Measurements from ENCODE around the gene DAO.

The DAO gene

GRCh38 chr12:108879615-108880254, at the start of gene DAO:
DAO (plus strand) TSS chr12:108880092; CDS start chr12:108885007, 4,915 bp downstream.
- peaks cover 5% of the 10 kb centered on the region for H3K9me3 ChIP-seq (ENCODE audit: low read length)
- H3K9ac ChIP-seq (ENCODE audit: low read length): no peak within 1 kb of the TSS
- H3K4me1 ChIP-seq (ENCODE audit: insufficient read depth, low read length): no peaks in the 10 kb centered on the region
- no peaks in the 10 kb centered on the region for H3K27me3 ChIP-seq (ENCODE audit: control insufficient read depth in 1 of 2, insufficient read depth in 2 of 2, low read length in 2 of 2)
- no peak within 1 kb of the TSS for H3K27ac ChIP-seq (ENCODE audit: low read depth, low read length)
- H3K4me3 ChIP-seq (ENCODE audit: low read depth in 1 of 2, low read length in 2 of 2): no peak within 1 kb of the TSS
- no peaks in the 10 kb centered on the region for H3K36me3 ChIP-seq (ENCODE audit: insufficient read depth, low read length)

GRCh38 chr12:108831309-108831991, 48.4 kb upstream of the DAO start:
- H3K27me3 ChIP-seq (ENCODE audit: control insufficient read depth in 1 of 2, insufficient read depth in 2 of 2, low read length in 2 of 2): no peaks in the 10 kb centered on the region
- peaks cover 39% of the 10 kb centered on the region for H3K4me1 ChIP-seq (ENCODE audit: insufficient read depth, low read length)
- peaks cover 25% of the 10 kb centered on the region for H3K36me3 ChIP-seq (ENCODE audit: insufficient read depth, low read length)
- H3K9me3 ChIP-seq (ENCODE audit: low read length): no peaks in the 10 kb centered on the region
- no peak overlapping the region for H3K27ac ChIP-seq (ENCODE audit: low read depth, low read length)
- H3K9ac ChIP-seq (ENCODE audit: low read length): no peak overlapping the region
- H3K4me3 ChIP-seq (ENCODE audit: low read depth in 1 of 2, low read length in 2 of 2): no peak overlapping the region

DNA sequence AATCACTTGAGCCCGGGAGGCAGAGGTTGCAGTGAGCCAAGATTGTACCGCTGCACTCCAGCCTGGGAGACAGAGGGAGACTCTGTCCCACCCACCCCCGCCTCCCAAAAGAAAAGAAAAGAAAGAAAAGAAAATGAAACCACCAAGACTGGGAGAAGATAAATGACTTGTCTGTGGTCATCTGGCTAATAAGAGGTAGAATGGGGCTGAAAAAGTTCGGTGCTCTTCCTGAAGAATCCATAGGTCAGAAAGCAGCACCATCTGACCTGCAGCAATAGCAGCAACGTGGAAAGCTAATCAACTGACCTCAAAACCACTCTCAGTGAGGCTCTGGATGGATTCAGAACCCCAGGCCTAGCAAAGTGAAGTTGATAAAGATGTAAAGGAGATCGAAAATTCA, 47.7 kb upstream of the DAO start:
- Histone ChIP-seq H3K4me1 (ENCODE audit: insufficient read depth, low read length) (peaks cover 32% of the 10 kb centered on the region), H3K4me3 (ENCODE audit: low read depth in 1 of 2, low read length in 2 of 2) (no peak overlapping the region), H3K27ac (ENCODE audit: low read depth, low read length) (peak overlapping the region; percentile 53), H3K27me3 (ENCODE audit: control insufficient read depth in 1 of 2, insufficient read depth in 2 of 2, low read length in 2 of 2) (no peaks in the 10 kb centered on the region), H3K36me3 (ENCODE audit: insufficient read depth, low read length) (peaks cover 25% of the 10 kb centered on the region), H3K9ac (ENCODE audit: low read length) (no peak overlapping the region), H3K9me3 (ENCODE audit: low read length) (no peaks in the 10 kb centered on the region)

- no peak overlapping the region for H3K4me3 ChIP-seq (ENCODE audit: low read depth in 1 of 2, low read length in 2 of 2)
- H3K27ac ChIP-seq (ENCODE audit: low read depth, low read length): peak overlapping the region; percentile 53
- H3K36me3 ChIP-seq (ENCODE audit: insufficient read depth, low read length): peaks cover 25% of the 10 kb centered on the region
- no peaks in the 10 kb centered on the region for H3K27me3 ChIP-seq (ENCODE audit: control insufficient read depth in 1 of 2, insufficient read depth in 2 of 2, low read length in 2 of 2)
- H3K9ac ChIP-seq (ENCODE audit: low read length): no peak overlapping the region
- H3K4me1 ChIP-seq (ENCODE audit: insufficient read depth, low read length): peaks cover 32% of the 10 kb centered on the region
- no peaks in the 10 kb centered on the region for H3K9me3 ChIP-seq (ENCODE audit: low read length)
These were observed 47.0 kb upstream of the DAO start for GRCh38 chr12:108832730-108833354.

GRCh38 chr12:108833355-108833733, 46.5 kb upstream of the DAO start:
- peaks cover 25% of the 10 kb centered on the region for H3K36me3 ChIP-seq (ENCODE audit: insufficient read depth, low read length)
- peaks cover 36% of the 10 kb centered on the region for H3K4me1 ChIP-seq (ENCODE audit: insufficient read depth, low read length)
- peak overlapping the region; percentile 53 for H3K27ac ChIP-seq (ENCODE audit: low read depth, low read length)
- H3K9me3 ChIP-seq (ENCODE audit: low read length): no peaks in the 10 kb centered on the region
- H3K4me3 ChIP-seq (ENCODE audit: low read depth in 1 of 2, low read length in 2 of 2): no peak overlapping the region
- H3K9ac ChIP-seq (ENCODE audit: low read length): no peak overlapping the region
- H3K27me3 ChIP-seq (ENCODE audit: control insufficient read depth in 1 of 2, insufficient read depth in 2 of 2, low read length in 2 of 2): no peaks in the 10 kb centered on the region

- peaks cover 42% of the 10 kb centered on the region for H3K4me1 ChIP-seq (ENCODE audit: insufficient read depth, low read length)
- no peaks in the 10 kb centered on the region for H3K27me3 ChIP-seq (ENCODE audit: control insufficient read depth in 1 of 2, insufficient read depth in 2 of 2, low read length in 2 of 2)
- H3K9me3 ChIP-seq (ENCODE audit: low read length): no peaks in the 10 kb centered on the region
- peak overlapping the region; percentile 53 for H3K27ac ChIP-seq (ENCODE audit: low read depth, low read length)
- H3K36me3 ChIP-seq (ENCODE audit: insufficient read depth, low read length): peaks cover 25% of the 10 kb centered on the region
- H3K4me3 ChIP-seq (ENCODE audit: low read depth in 1 of 2, low read length in 2 of 2): no peak overlapping the region
- H3K9ac ChIP-seq (ENCODE audit: low read length): no peak overlapping the region
These were observed 46.0 kb upstream of the DAO start for GRCh38 chr12:108833757-108834472.

GRCh38 chr12:108835860-108836634, 43.8 kb upstream of the DAO start:
- Histone ChIP-seq H3K27me3 (ENCODE audit: control insufficient read depth in 1 of 2, insufficient read depth in 2 of 2, low read length in 2 of 2) (no peaks in the 10 kb centered on the region), H3K36me3 (ENCODE audit: insufficient read depth, low read length) (peaks cover 18% of the 10 kb centered on the region), H3K9me3 (ENCODE audit: low read length) (no peaks in the 10 kb centered on the region), H3K4me1 (ENCODE audit: insufficient read depth, low read length) (peaks cover 63% of the 10 kb centered on the region), H3K4me3 (ENCODE audit: low read depth in 1 of 2, low read length in 2 of 2) (no peak overlapping the region), H3K9ac (ENCODE audit: low read length) (no peak overlapping the region), H3K27ac (ENCODE audit: low read depth, low read length) (no peak overlapping the region)

GRCh38 chr12:108837239-108837638, 42.7 kb upstream of the DAO start:
- Histone ChIP-seq H3K4me1 (ENCODE audit: insufficient read depth, low read length) (peaks cover 64% of the 10 kb centered on the region), H3K36me3 (ENCODE audit: insufficient read depth, low read length) (peaks cover 14% of the 10 kb centered on the region), H3K4me3 (ENCODE audit: low read depth in 1 of 2, low read length in 2 of 2) (no peak overlapping the region), H3K9me3 (ENCODE audit: low read length) (no peaks in the 10 kb centered on the region), H3K27me3 (ENCODE audit: control insufficient read depth in 1 of 2, insufficient read depth in 2 of 2, low read length in 2 of 2) (no peaks in the 10 kb centered on the region), H3K27ac (ENCODE audit: low read depth, low read length) (peak overlapping the region; percentile 83), H3K9ac (ENCODE audit: low read length) (no peak overlapping the region)

- H3K4me1 ChIP-seq (ENCODE audit: insufficient read depth, low read length): peaks cover 63% of the 10 kb centered on the region
- no peaks in the 10 kb centered on the region for H3K27me3 ChIP-seq (ENCODE audit: control insufficient read depth in 1 of 2, insufficient read depth in 2 of 2, low read length in 2 of 2)
- no peak overlapping the region for H3K9ac ChIP-seq (ENCODE audit: low read length)
- no peak overlapping the region for H3K4me3 ChIP-seq (ENCODE audit: low read depth in 1 of 2, low read length in 2 of 2)
- peak overlapping the region; percentile 83 for H3K27ac ChIP-seq (ENCODE audit: low read depth, low read length)
- H3K9me3 ChIP-seq (ENCODE audit: low read length): no peaks in the 10 kb centered on the region
- H3K36me3 ChIP-seq (ENCODE audit: insufficient read depth, low read length): peaks cover 18% of the 10 kb centered on the region
These were observed 42.2 kb upstream of the DAO start for GRCh38 chr12:108837680-108838079.

- Histone ChIP-seq H3K27me3 (ENCODE audit: control insufficient read depth in 1 of 2, insufficient read depth in 2 of 2, low read length in 2 of 2) (no peaks in the 10 kb centered on the region), H3K27ac (ENCODE audit: low read depth, low read length) (peak overlapping the region; percentile 83), H3K4me1 (ENCODE audit: insufficient read depth, low read length) (peaks cover 60% of the 10 kb centered on the region), H3K9ac (ENCODE audit: low read length) (no peak overlapping the region), H3K9me3 (ENCODE audit: low read length) (no peaks in the 10 kb centered on the region), H3K4me3 (ENCODE audit: low read depth in 1 of 2, low read length in 2 of 2) (no peak overlapping the region), H3K36me3 (ENCODE audit: insufficient read depth, low read length) (peaks cover 24% of the 10 kb centered on the region)
These were observed 41.5 kb upstream of the DAO start for GRCh38 chr12:108838194-108839017.

Data from muscle layer of colon (tissue), 2 donors.